ENCODE data around the gene DLX1.

GRCh38 chr2:172070936-172071335, 14.4 kb upstream of the DLX1 start:
- no peak for TF ChIP-seq CTCF (IDR thresholded peaks at IDR 0.05)
- TF ChIP-seq EP300 (IDR thresholded peaks at IDR 0.05) = no peak
- no peak for TF ChIP-seq POLR2A (IDR thresholded peaks at IDR 0.05)

Measured in stomach (tissue), 4 donors.